Rectal smooth muscle tissue (tissue), 1 donor: ENCODE measurements around the gene PTPRD.

ENCODE experiments used
- H3K27ac ChIP-seq: one replicate; pipeline ENCODE4 v1.7.0; 2013; ENCODE audit warnings: low read depth, low read length, inconsistent platforms
- H3K27me3 ChIP-seq: one replicate; pipeline ENCODE4 v1.7.0; 2013; ENCODE audit warnings: low read length; ENCODE audit not compliant: control insufficient read depth, insufficient read depth
- H3K36me3 ChIP-seq: one replicate; pipeline ENCODE4 v1.7.0; 2013; ENCODE audit warnings: low read length; ENCODE audit not compliant: control insufficient read depth, insufficient read depth
- H3K4me1 ChIP-seq: one replicate; pipeline ENCODE4 v1.7.0; 2013; ENCODE audit warnings: low read length; ENCODE audit not compliant: control insufficient read depth, insufficient read depth
- H3K4me3 ChIP-seq: one replicate; pipeline ENCODE4 v1.7.0; 2013; ENCODE audit warnings: low read length
- H3K9ac ChIP-seq: one replicate; pipeline ENCODE4 v1.7.0; 2013; ENCODE audit warnings: low read length

PTPRD gene

GRCh38 chr9:9919174-9919775 lies 693.5 kb downstream of the PTPRD start:
- Histone ChIP-seq H3K27me3 (no peaks in the 10 kb centered on the region), H3K27ac (no peak overlapping the region), H3K9ac (no peak overlapping the region), H3K4me1 (no peaks in the 10 kb centered on the region), H3K36me3 (no peaks in the 10 kb centered on the region), H3K4me3 (no peak overlapping the region)

DNA sequence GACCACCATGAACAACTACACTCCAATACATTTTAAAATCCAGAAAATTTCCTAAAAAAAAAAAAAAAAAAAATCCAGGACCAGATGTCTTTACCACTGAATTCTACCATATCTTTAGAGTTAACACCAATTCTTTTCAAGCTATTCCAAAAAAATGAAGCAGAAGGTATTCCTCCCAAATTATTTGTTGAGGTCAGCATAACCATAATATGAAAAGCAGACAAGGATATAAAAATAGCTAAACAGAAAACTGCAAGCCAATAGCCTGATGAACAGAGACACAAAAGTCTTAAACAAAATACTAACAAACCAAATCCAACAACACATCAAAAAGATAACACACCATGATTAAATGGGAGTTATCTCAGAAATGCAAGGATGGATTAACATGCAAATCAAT lies 695.4 kb downstream of the PTPRD start:
- no peak overlapping the region for H3K9ac ChIP-seq
- no peaks in the 10 kb centered on the region for H3K27me3 ChIP-seq
- H3K4me3 ChIP-seq: no peak overlapping the region

GRCh38 chr9:9914174-9914573 lies 698.6 kb downstream of the PTPRD start:
- H3K27me3 ChIP-seq: no peaks in the 10 kb centered on the region

More for the DNA sequence above, 695.4 kb downstream of the PTPRD start:
- Histone ChIP-seq H3K27ac (no peak overlapping the region), H3K4me1 (no peaks in the 10 kb centered on the region), H3K36me3 (no peaks in the 10 kb centered on the region)

GRCh38 chr9:9913276-9913832 lies 699.4 kb downstream of the PTPRD start:
- Histone ChIP-seq H3K4me1 (no peaks in the 10 kb centered on the region), H3K27ac (no peak overlapping the region), H3K36me3 (no peaks in the 10 kb centered on the region), H3K4me3 (no peak overlapping the region), H3K9ac (no peak overlapping the region), H3K27me3 (no peaks in the 10 kb centered on the region)

More at GRCh38 chr9:9914174-9914573, 698.6 kb downstream of the PTPRD start:
- Histone ChIP-seq H3K9ac (no peak overlapping the region), H3K27ac (no peak overlapping the region), H3K4me3 (no peak overlapping the region), H3K36me3 (no peaks in the 10 kb centered on the region), H3K4me1 (no peaks in the 10 kb centered on the region)

- H3K36me3 ChIP-seq: no peaks in the 10 kb centered on the region
- H3K4me3 ChIP-seq: no peak overlapping the region
- H3K27me3 ChIP-seq: no peaks in the 10 kb centered on the region
- H3K9ac ChIP-seq: no peak overlapping the region
- H3K27ac ChIP-seq: no peak overlapping the region
- no peaks in the 10 kb centered on the region for H3K4me1 ChIP-seq
These were observed 700.3 kb downstream of the PTPRD start for GRCh38 chr9:9912459-9912858.

DNA sequence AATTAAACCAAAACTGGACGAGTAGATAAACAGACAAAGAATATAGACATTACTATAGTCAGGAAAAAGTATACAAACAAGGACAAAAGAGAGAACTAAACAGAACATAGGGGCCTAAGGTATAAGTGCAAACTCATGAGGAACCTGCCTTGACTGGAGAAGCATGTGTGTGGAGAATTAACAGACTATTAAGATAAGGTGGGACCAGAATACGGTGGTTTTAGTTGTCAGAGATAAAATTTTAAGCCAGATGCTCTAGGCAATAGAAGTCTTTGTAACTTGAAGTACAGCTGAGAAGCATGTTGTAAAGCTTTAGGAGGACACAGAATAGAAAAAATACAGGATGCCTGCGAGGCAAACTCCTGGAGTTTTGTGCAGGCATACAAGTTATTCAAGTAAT lies 707.1 kb downstream of the PTPRD start:
- Histone ChIP-seq H3K4me1 (no peaks in the 10 kb centered on the region), H3K36me3 (no peaks in the 10 kb centered on the region), H3K27ac (no peak overlapping the region), H3K4me3 (no peak overlapping the region), H3K9ac (no peak overlapping the region), H3K27me3 (no peaks in the 10 kb centered on the region)

DNA sequence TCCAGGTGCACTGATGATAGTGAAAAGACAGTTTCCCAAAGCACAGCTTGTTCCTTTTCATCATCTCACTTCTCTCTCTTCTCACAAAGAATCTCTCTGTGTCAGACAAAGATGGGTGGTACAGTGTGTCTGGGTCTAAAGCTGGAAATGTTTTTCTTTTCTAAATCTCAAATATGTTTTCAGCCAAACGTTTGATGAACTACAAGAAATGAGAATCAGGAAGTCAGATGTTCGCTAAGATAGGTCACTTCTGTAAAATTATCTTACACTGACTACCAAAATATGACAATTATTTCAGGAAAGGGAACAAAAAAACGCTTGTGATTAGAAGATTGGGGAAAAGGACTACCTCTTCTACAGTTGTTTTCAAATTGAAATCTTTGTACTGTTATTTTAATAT lies 708.8 kb downstream of the PTPRD start:
- Histone ChIP-seq H3K27me3 (no peaks in the 10 kb centered on the region), H3K36me3 (no peaks in the 10 kb centered on the region), H3K9ac (no peak overlapping the region)

DNA sequence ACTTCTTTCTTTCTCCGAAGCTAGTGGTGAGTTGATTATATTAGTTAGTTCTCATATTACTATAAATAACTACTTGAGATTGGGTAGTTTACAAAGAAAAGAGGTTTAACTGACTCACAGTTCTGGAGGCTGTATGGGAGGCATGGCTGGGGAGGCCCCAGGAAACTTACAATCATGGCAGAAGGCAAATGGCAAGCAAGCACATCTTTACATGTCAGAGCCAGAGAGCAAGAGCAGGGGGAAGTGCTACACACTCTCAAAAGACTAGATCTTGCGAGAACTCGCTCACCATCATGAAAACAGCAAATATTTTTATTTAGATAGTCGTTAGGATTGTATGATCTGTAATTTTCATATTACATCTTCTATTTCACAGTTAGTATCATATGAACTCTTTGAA lies 711.2 kb downstream of the PTPRD start:
- H3K9ac ChIP-seq: no peak overlapping the region
- no peaks in the 10 kb centered on the region for H3K27me3 ChIP-seq
- H3K4me3 ChIP-seq: no peak overlapping the region
- no peak overlapping the region for H3K27ac ChIP-seq
- H3K4me1 ChIP-seq: no peaks in the 10 kb centered on the region
- no peaks in the 10 kb centered on the region for H3K36me3 ChIP-seq

More for the DNA sequence above, 708.8 kb downstream of the PTPRD start:
- Histone ChIP-seq H3K27ac (no peak overlapping the region), H3K4me3 (no peak overlapping the region), H3K4me1 (no peaks in the 10 kb centered on the region)

- no peaks in the 10 kb centered on the region for H3K27me3 ChIP-seq
- no peaks in the 10 kb centered on the region for H3K4me1 ChIP-seq
- H3K9ac ChIP-seq: no peak overlapping the region
- no peaks in the 10 kb centered on the region for H3K36me3 ChIP-seq
- H3K27ac ChIP-seq: no peak overlapping the region
- no peak overlapping the region for H3K4me3 ChIP-seq
These were observed 719.0 kb downstream of the PTPRD start for GRCh38 chr9:9893837-9894236.

GRCh38 chr9:9892217-9892616 lies 720.6 kb downstream of the PTPRD start:
- no peaks in the 10 kb centered on the region for H3K36me3 ChIP-seq
- no peak overlapping the region for H3K4me3 ChIP-seq
- no peak overlapping the region for H3K27ac ChIP-seq
- H3K9ac ChIP-seq: no peak overlapping the region
- H3K4me1 ChIP-seq: no peaks in the 10 kb centered on the region
- H3K27me3 ChIP-seq: no peaks in the 10 kb centered on the region

DNA sequence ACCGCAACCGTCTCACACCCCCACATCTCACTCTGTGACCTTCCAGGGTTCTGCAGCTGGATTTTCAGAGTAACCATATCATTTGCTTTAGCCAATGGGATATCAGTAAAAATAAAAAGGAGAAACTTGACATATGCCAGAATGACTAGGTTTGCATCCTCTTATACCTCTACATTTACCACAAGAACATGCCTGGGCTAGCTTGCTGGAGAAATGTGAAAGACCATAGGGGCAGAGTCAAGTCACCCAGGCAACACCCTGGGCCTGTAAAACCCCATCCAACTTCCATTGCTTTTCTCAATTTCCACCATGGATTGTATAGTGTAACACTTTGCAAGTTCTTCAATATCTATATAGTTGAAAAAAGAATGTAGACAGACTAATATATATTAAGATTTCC lies 731.1 kb downstream of the PTPRD start:
- H3K27me3 ChIP-seq: no peaks in the 10 kb centered on the region
- H3K27ac ChIP-seq: no peak overlapping the region
- no peaks in the 10 kb centered on the region for H3K4me1 ChIP-seq
- no peak overlapping the region for H3K9ac ChIP-seq
- no peak overlapping the region for H3K4me3 ChIP-seq
- H3K36me3 ChIP-seq: no peaks in the 10 kb centered on the region

DNA sequence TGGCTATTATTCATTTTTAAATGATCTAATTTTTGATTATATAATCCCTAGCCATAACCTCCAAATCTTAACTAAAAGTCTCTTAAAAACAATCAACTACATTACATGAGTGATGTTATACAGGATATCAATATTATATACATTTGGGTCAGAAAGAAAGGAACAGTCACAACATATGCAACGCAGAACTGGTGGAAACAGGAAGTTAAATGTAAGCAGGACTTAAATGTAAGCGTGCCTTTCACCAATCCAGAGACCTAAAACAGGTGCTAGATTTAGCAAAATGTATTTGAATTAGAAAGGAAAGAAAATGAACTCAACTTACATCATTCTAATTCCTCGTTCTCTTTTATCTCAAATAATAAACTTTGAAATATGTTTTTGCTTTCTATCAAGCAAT lies 738.5 kb downstream of the PTPRD start:
- H3K27me3 ChIP-seq: no peaks in the 10 kb centered on the region
- no peaks in the 10 kb centered on the region for H3K36me3 ChIP-seq
- no peaks in the 10 kb centered on the region for H3K4me1 ChIP-seq
- H3K4me3 ChIP-seq: no peak overlapping the region
- H3K9ac ChIP-seq: no peak overlapping the region
- H3K27ac ChIP-seq: no peak overlapping the region

- no peaks in the 10 kb centered on the region for H3K27me3 ChIP-seq
- H3K27ac ChIP-seq: no peak overlapping the region
- no peaks in the 10 kb centered on the region for H3K4me1 ChIP-seq
- H3K9ac ChIP-seq: no peak overlapping the region
- H3K4me3 ChIP-seq: no peak overlapping the region
- no peaks in the 10 kb centered on the region for H3K36me3 ChIP-seq
These were observed 750.5 kb downstream of the PTPRD start for GRCh38 chr9:9862235-9862810.
